Stimulated activated CD8-positive, alpha-beta memory T cell treated with anti-CD3 and anti-CD28 coated beads, Interleukin-2, amount 100 ng/mL, for 1 hour (primary cell): ENCODE data around the gene CLEC1A.

Experiments used
- DNase-seq, 2 donors: peaks; one replicate each; pipeline ENCODE4 v3.0.0-alpha.2; 2020; ENCODE audit warnings: low read depth in 2 of 2

CLEC1A gene, protein sequence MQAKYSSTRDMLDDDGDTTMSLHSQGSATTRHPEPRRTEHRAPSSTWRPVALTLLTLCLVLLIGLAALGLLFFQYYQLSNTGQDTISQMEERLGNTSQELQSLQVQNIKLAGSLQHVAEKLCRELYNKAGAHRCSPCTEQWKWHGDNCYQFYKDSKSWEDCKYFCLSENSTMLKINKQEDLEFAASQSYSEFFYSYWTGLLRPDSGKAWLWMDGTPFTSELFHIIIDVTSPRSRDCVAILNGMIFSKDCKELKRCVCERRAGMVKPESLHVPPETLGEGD

DNA sequence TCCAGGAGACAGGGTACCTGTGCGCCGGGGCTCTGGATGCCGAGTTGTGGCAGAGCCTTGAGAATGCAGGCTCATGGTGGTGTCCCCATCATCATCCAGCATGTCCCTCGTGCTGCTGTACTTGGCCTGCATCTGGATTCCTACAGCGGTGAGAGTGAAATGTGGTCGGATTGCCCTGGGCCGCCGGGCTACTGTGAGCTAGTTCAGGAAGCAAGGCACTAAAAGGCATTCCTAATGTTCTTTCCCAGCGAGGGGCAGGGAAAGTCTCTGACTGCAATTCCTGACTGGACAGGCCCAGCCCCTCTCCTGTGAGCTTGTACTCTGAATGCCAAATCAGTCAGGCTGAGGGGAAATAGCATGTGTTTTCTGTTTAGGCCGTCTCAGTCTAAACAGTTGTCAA is at the start of gene CLEC1A:
Gene CLEC1A, minus strand, starts transcription at position 195 of the 400 bp plus-strand sequence. Its CDS starts 63 bp downstream, at position 132.
- DNase-seq: no peak

DNA sequence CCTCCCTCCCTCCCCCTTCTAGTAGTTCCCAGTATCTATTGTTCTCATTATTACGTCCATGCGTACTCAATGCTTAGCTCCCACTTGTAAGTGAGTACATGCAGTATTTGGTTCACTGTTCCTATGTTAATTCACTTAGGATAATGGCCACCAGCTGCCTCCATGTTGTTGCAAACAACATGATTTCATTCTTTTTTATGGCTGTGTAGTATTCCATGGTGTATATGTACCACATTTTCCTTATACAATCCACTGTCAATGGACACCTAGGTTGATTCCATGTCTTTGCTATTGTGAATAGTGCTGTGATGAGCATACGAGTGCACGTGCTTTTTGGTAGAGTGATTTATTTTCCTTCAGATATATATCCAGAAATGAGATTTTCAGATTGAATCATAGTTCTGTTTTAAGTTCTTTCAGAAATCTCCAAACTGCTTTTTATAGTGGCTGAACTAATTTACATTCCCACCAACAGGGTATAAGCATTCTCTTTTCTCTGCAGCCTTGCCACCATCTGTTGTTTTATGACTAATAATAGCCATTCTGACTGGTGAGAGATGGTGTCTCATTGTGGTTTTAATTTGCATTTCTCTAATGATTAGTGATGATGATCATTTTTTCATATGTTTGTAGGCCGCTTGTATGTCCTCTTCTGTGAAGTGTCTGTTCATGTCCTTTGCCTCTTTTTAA is 49.1 kb upstream of the CLEC1A start:
- no peak for DNase-seq

- no peak for DNase-seq
These were observed 44.3 kb upstream of the CLEC1A start for GRCh38 chr12:10142976-10143589.

- peak in 1 of 2 donors; percentile 19 for DNase-seq
These were observed 41.2 kb upstream of the CLEC1A start for GRCh38 chr12:10140001-10140400.

GRCh38 chr12:10136637-10137205 is 37.9 kb upstream of the CLEC1A start:
- DNase-seq: no peak

DNA sequence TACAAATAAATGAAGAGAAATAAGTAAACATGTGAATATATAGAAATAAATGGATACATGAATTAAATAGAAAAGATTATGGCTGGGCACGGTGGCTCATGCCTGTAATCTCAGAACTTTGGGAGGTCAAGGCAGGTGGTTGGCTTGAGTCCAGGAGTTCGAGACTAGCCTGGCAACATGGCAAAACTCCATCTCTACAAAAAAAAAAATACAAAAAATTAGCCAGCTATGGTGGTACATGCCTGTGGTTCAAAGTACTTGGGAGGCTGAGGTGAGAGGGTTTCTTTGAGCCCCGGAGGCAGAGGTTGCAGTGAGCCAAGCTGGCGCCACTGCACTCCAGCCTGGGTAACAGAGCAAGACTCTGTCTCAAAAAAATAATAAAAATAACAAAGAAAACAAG is 36.3 kb upstream of the CLEC1A start:
- DNase-seq: no peak

GRCh38 chr12:10132850-10133370 is 34.1 kb upstream of the CLEC1A start:
- DNase-seq: no peak

- no peak for DNase-seq
These were observed 32.4 kb upstream of the CLEC1A start for GRCh38 chr12:10131111-10131690.

- DNase-seq: no peak
These were observed 31.3 kb upstream of the CLEC1A start, which contains the start of gene CLEC7A for GRCh38 chr12:10130042-10130441. CLEC7A (minus strand) TSS chr12:10130199; CDS start chr12:10130082, 117 bp downstream.

DNA sequence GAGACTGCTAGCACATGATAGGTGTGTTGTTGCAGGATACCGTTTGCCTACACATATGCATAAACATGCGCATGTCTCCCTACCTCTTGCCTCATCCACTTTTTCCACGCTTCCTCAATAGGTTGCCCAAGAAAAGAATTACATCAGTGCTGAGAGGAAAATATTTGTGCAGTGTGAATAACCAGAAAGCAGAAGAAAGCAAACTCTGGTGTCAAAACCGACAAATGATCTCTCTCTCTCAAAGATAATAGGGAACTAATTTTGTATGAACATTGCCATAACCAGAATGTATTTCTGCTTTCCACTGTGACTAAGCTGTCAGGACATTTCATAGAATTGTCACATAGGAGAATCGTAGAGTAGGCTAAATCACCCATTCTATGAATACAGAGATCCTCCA is 29.9 kb upstream of the CLEC1A start:
- no peak for DNase-seq

DNA sequence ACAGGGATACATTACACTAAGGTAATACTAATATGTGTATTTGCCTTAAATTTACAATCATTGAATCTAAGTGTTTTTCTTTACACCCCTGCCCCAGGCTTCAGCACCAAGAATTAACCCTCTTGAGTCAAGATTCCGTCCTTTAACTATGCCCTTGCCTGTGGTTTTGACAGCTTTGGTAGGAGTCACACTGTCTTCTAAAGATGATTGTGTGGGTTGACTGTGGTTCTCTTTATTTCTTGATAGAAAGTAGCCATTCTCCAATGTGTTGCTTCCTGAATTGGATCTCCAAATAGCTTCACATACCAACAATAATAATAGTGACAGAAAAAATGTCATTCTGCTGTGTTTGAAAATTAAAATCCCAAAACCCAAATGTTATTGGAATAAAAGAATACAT is 27.6 kb upstream of the CLEC1A start:
- DNase-seq: no peak

DNA sequence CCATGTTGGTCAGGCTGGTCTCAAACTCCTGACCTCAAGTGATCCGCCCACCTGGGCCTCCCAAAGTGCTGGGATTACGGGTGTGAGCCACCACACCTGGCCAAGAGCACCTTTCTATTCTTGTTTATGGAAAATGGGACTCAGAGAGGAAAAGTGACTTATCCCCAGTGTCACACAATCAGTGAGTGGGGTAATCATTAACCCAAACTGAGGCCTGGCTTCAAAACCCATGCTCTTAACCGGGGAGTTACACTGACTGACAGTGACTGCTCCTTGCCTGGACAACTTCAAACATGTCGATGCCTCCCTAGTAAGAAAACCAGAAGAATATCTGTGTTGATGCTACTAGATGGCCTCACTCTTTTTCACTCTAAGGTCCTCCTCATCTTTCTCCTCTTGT is 23.9 kb upstream of the CLEC1A start:
- DNase-seq: no peak

DNA sequence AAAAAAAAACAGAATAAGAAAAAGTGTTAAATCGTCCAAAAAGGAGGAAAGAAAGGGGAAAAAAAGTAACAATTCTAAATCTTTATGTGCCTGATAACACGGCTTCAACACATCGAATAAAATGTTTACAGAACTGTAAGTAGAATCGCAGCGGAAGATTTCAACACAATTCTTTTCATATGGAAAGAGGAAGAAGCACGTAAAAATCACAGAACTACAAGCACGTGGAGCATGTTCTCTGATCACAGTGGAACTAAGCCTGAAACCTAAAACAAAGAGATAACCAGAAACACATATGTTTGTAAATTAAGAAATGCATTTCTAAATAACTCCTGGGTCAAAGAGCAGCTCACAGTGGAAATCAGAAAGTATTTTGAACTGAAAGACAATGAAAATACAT is 22.5 kb upstream of the CLEC1A start:
- DNase-seq: no peak

DNA sequence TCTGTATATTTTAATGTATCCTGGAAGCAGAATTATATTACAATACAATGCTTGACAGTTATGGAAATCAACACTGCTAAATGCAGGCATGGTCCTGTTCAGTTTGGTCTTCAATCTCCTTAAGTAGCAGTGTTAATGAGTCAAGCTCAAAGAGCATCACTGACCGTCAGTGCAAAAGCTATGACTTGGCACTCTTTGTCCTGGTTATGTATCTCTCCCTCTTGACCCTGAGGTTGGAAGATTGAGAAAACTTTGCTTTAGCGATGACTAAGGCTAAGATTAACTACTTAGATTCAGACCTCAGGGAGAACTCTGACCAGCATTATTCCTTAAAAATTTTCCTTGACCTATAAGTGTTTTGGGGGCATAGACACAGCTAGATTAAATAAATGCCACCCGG is 20.3 kb upstream of the CLEC1A start:
- no peak for DNase-seq

- DNase-seq: no peak
These were observed 17.1 kb upstream of the CLEC1A start for GRCh38 chr12:10115890-10116289.

GRCh38 chr12:10115311-10115710 is 16.5 kb upstream of the CLEC1A start:
- DNase-seq: no peak

- DNase-seq: no peak
These were observed 15.1 kb upstream of the CLEC1A start for GRCh38 chr12:10113920-10114319.

DNA sequence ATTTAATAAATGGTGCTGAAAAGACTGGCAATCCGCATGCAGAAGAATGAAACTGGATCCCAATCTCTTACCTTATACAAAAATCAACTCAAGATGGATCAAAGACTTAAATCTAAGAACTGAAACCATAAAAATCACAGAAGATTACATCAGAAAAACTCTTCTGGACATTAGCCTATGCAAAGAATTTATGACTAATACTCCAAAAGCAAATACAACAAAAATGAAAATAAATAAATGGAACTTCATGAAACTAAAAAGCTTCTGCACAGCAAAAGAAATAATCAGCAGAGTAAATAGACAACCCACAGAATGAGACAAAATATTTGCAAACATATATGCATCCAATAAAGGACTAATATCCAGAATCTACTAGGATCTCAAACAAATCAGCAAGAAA is 14.3 kb upstream of the CLEC1A start:
- no peak for DNase-seq

- DNase-seq: no peak
These were observed 12.7 kb upstream of the CLEC1A start for GRCh38 chr12:10111451-10111850.

DNA sequence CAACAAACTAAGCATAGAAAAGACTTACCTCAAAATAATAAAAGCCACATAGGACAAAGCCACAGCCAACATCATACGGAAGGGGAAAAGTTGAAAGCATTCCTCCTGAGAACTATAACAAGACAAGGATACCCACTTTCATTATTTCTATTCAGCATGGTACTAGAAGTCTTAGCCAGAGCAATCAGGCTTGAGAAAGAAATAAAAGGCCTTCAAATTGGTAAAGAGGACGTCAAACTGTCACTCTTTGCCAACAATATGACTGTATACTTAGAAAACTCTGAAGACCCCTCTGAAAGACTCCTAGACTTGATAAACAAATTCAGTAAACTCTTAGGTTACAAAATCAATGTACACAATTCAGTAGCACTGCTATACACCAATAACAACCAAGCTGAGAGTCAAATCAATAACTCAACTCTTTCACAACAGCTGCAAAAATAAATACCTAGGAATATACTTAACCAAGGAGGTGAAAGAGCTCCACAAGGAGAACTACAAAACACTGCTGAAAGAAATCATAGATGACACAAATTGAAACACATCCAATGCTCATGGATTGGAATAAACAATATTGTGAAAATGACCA is 11.6 kb upstream of the CLEC1A start:
- no peak for DNase-seq

DNA sequence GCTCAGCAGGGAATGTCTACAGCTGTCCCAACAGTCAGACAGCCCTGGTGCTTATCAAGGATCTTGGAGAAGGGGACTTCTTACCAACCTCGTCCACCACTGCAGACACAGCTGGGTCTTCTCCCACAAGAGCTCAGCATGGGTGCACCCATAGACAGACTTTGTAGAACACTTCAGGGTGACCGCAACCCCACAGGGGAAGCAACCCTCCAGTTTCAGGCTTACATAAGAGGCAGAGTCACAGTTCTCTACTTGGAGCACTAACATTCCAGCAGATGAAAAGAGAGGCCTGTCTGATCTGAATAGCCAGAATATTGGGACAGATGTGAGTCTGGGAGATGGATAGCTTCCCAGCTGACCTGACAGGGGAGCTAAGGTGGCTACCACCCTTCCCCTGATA is 3.5 kb upstream of the CLEC1A start:
- DNase-seq: no peak
